H1 (cell line): ENCODE measurements around the gene CELF3. TPM values are rescaled to one million over a fixed set of nuclear protein-coding genes. Genes with fewer than 3 reads are reported as not detected.

Source experiments
- CTCF ChIA-PET: fragments of 300-600 bp; sonication (Branson Sonifier 250); formaldehyde crosslinking; loops from one replicate; lab custom pipeline; 2021; ENCODE audit not compliant: partially characterized antibody; lab: Charles Lee
- POLR2A ChIA-PET: fragments of 300-600 bp; sonication (Branson Sonifier 250); formaldehyde crosslinking; loops from one replicate; lab custom pipeline; 2021; ENCODE audit warnings: inconsistent platforms; ENCODE audit not compliant: partially characterized antibody; lab: Charles Lee
- DNase-seq, 2 experiments: peaks; one replicate each; pipeline versions ENCODE4 v3.0.0 to v3.0.0-alpha.2; 2010 to 2022; ENCODE audit warnings: low spot score in 2 of 2, low read depth in 1 of 2, mixed read lengths in 1 of 2
- FAIRE-seq: peaks from 2 replicates; lab custom pipeline; 2011; peaks lifted over from hg19 to GRCh38; lab: Jason Lieb, UNC
- H2AFZ ChIP-seq: 2 replicates; pipeline ENCODE4 v1.8.1; 2012; ENCODE audit warnings: low read length, inconsistent platforms
- H2AK5ac ChIP-seq: 2 replicates; pipeline ENCODE4 v1.6.1; 2013; ENCODE audit warnings: low read depth, low read length
- H2BK120ac ChIP-seq: replicated peaks from 2 replicates; pipeline ENCODE3; 2013; ENCODE audit warnings: low read depth, low read length, inconsistent platforms
- H2BK12ac ChIP-seq: 2 replicates; pipeline ENCODE4 v1.6.1; 2013; ENCODE audit warnings: low read depth, low read length
- H2BK15ac ChIP-seq: 2 replicates; pipeline ENCODE4 v1.6.1; 2013; ENCODE audit warnings: low read length
- H2BK20ac ChIP-seq: 2 replicates; pipeline ENCODE4 v1.6.1; 2013; ENCODE audit warnings: low read length
- H2BK5ac ChIP-seq: 2 replicates; pipeline ENCODE4 v1.6.1; 2013; ENCODE audit warnings: low read depth, low read length
- H3K14ac ChIP-seq: 2 replicates; pipeline ENCODE4 v1.6.1; 2013; ENCODE audit warnings: inconsistent platforms; ENCODE audit not compliant: insufficient read length
- H3K18ac ChIP-seq: 2 replicates; pipeline ENCODE4 v1.6.1; 2013; ENCODE audit warnings: low read length; ENCODE audit errors: extremely low read depth
- H3K23ac ChIP-seq: 2 replicates; pipeline ENCODE4 v1.6.1; 2013; ENCODE audit warnings: inconsistent platforms; ENCODE audit not compliant: insufficient read length
- H3K23me2 ChIP-seq: 2 replicates; pipeline ENCODE4 v1.6.1; 2013; ENCODE audit warnings: low read depth, low read length
- H3K27ac ChIP-seq: 2 replicates; pipeline ENCODE4 v1.6.1; 2011; ENCODE audit warnings: low read depth, low read length, inconsistent platforms
- H3K27me3 ChIP-seq, 4 experiments: replicated peaks in 1 of 4; 1 replicate in 1 of 4; 2 replicates in 3 of 4; pipeline versions ENCODE4 v1.6.1 to v1.8.1; 2011 to 2013; ENCODE audit warnings: low read length in 3 of 4, mild to moderate bottlenecking in 3 of 4, inconsistent platforms in 2 of 4, mixed read lengths in 2 of 4, moderate library complexity in 1 of 4; ENCODE audit not compliant: control insufficient read depth in 3 of 4, insufficient read depth in 3 of 4; ENCODE audit errors: extremely low read depth in 1 of 4
- H3K36me3 ChIP-seq, 4 experiments: 2 replicates each; pipeline versions ENCODE4 v1.6.1 to v1.8.1; 2011 to 2013; ENCODE audit warnings: mild to moderate bottlenecking in 4 of 4, low read length in 3 of 4, moderate library complexity in 2 of 4, control low read depth in 1 of 4, inconsistent platforms in 1 of 4; ENCODE audit not compliant: insufficient read depth in 4 of 4, control insufficient read depth in 2 of 4
- H3K4ac ChIP-seq: replicated peaks from 2 replicates; pipeline ENCODE3; 2013; ENCODE audit warnings: low read length, low read depth, mixed read lengths, inconsistent platforms; ENCODE audit not compliant: insufficient read length
- H3K4me1 ChIP-seq, 4 experiments: replicated peaks in 1 of 4; 1 replicate in 1 of 4; 2 replicates in 3 of 4; pipeline versions ENCODE4 v1.6.1 to v1.8.1; 2011 to 2013; ENCODE audit warnings: low read length in 3 of 4, inconsistent platforms in 2 of 4, mixed read lengths in 1 of 4; ENCODE audit not compliant: insufficient read depth in 4 of 4, control insufficient read depth in 3 of 4
- H3K4me2 ChIP-seq, 2 experiments: 2 replicates each; pipeline versions ENCODE4 v1.6.1 to v1.8.1; 2011 to 2013; ENCODE audit warnings: low read depth in 2 of 2, low read length in 2 of 2, control low read depth in 1 of 2, inconsistent platforms in 1 of 2, mild to moderate bottlenecking in 1 of 2; ENCODE audit not compliant: insufficient read depth in 1 of 2
- H3K4me3 ChIP-seq, 4 experiments: fragments of 200-600, 300-600 bp in 1 of 4; sonication (generic), shearing (Covaris generic), sonication (Bioruptor Twin) in 1 of 4; 2 replicates each; pipeline versions ENCODE4 v1.5.1 to v1.8.1; 2011 to 2016; ENCODE audit warnings: low read length in 4 of 4, low read depth in 3 of 4, control low read depth in 2 of 4, inconsistent platforms in 2 of 4, mild to moderate bottlenecking in 2 of 4, mixed read lengths in 1 of 4, moderate library complexity in 1 of 4; ENCODE audit not compliant: insufficient read depth in 2 of 4; ENCODE audit errors: extremely low read depth in 1 of 4
- H3K56ac ChIP-seq: replicated peaks from 2 replicates; pipeline ENCODE3; 2013; ENCODE audit warnings: low read depth, mild to moderate bottlenecking, mixed read lengths, low read length, inconsistent platforms; ENCODE audit not compliant: insufficient read length
- H3K79me1 ChIP-seq: 2 replicates; pipeline ENCODE4 v1.6.1; 2013; ENCODE audit warnings: low read depth, low read length, control low read depth
- H3K79me2 ChIP-seq, 2 experiments: 2 replicates each; pipeline versions ENCODE4 v1.6.1 to v1.8.1; 2012 to 2013; ENCODE audit warnings: low read length in 2 of 2, mild to moderate bottlenecking in 2 of 2, inconsistent platforms in 1 of 2; ENCODE audit not compliant: insufficient read depth in 2 of 2, control insufficient read depth in 1 of 2
- H3K9ac ChIP-seq, 4 experiments: replicated peaks in 1 of 4; 1 replicate in 1 of 4; 2 replicates in 3 of 4; pipeline versions ENCODE4 v1.6.1 to v1.8.1; 2011 to 2013; ENCODE audit warnings: low read depth in 3 of 4, low read length in 3 of 4, control low read depth in 2 of 4, mild to moderate bottlenecking in 2 of 4, moderate library complexity in 2 of 4, inconsistent platforms in 1 of 4; ENCODE audit errors: extremely low read depth in 1 of 4
- H3K9me3 ChIP-seq, 2 experiments: 2 replicates each; pipeline versions ENCODE4 v1.6.1 to v1.8.1; 2012 to 2013; ENCODE audit warnings: mild to moderate bottlenecking in 2 of 2, moderate library complexity in 2 of 2, control low read depth in 1 of 2, inconsistent platforms in 1 of 2, low read depth in 1 of 2, low read length in 1 of 2, mixed read lengths in 1 of 2; ENCODE audit not compliant: insufficient read depth in 2 of 2
- H4K20me1 ChIP-seq, 2 experiments: replicated peaks in 1 of 2; 2 replicates each; pipeline versions ENCODE3 to v1.8.1; 2011 to 2013; ENCODE audit warnings: inconsistent platforms in 2 of 2, low read length in 2 of 2, mild to moderate bottlenecking in 1 of 2; ENCODE audit not compliant: insufficient read depth in 2 of 2, control insufficient read depth in 1 of 2
- H4K5ac ChIP-seq: 2 replicates; pipeline ENCODE4 v1.6.1; 2013; ENCODE audit warnings: low read length, low read depth, mixed read lengths, inconsistent platforms; ENCODE audit not compliant: insufficient read length
- H4K8ac ChIP-seq: 2 replicates; pipeline ENCODE4 v1.8.0; 2013; ENCODE audit warnings: mild to moderate bottlenecking, moderate library complexity, low read length, inconsistent platforms; ENCODE audit not compliant: insufficient read depth; ENCODE audit errors: extremely low read depth
- H4K91ac ChIP-seq: replicated peaks from 2 replicates; pipeline ENCODE3; 2013; ENCODE audit warnings: low read length, mixed read lengths, inconsistent platforms; ENCODE audit not compliant: insufficient read length
- BCL11A ChIP-seq, 2 experiments: IDR thresholded peaks; one replicate each; pipeline ENCODE4 v1.6.1; 2011; ENCODE audit warnings: low read depth in 2 of 2, low read length in 2 of 2, mild to moderate bottlenecking in 2 of 2
- CBX8 ChIP-seq: fragments of 300-800, 300-1000 bp; sonication (generic); IDR thresholded peaks from 2 replicates; pipeline ENCODE4 v1.7.1; 2016; ENCODE audit warnings: low read depth, low read length, borderline replicate concordance
- CHD1 ChIP-seq: IDR thresholded peaks from 2 replicates; pipeline ENCODE4 v1.6.1; 2012; ENCODE audit warnings: low read depth, low read length, improper control_type of control experiment
- CHD2 ChIP-seq: IDR thresholded peaks from 2 replicates; pipeline ENCODE4 v1.6.1; 2012; ENCODE audit warnings: low read length, improper control_type of control experiment
- EGR1 ChIP-seq: IDR thresholded peaks from 2 replicates; pipeline ENCODE4 v1.6.1; 2011; ENCODE audit warnings: low read depth, low read length, borderline replicate concordance
- EZH2 ChIP-seq: fragments of 200-600 bp; sonication (generic); IDR thresholded peaks from 2 replicates; pipeline ENCODE4 v1.7.1; 2012; ENCODE audit warnings: low read depth, mild to moderate bottlenecking, moderate library complexity, low read length, inconsistent platforms; ENCODE audit not compliant: severe bottlenecking
- MAX ChIP-seq: IDR thresholded peaks from 2 replicates; pipeline ENCODE4 v1.6.1; 2012; ENCODE audit warnings: inconsistent platforms
- POU5F1 ChIP-seq: IDR thresholded peaks from 2 replicates; pipeline ENCODE4 v1.6.1; 2011; ENCODE audit warnings: low read depth, mild to moderate bottlenecking, low read length, moderate library complexity
- RAD21 ChIP-seq, 2 experiments: IDR thresholded peaks in 1 of 2; conservative IDR thresholded peaks in 1 of 2; 2 replicates each; pipeline ENCODE4 v1.6.1; 2011; ENCODE audit warnings: low read depth in 2 of 2, low read length in 2 of 2, improper control_type of control experiment in 1 of 2, inconsistent platforms in 1 of 2, mild to moderate bottlenecking in 1 of 2, moderate library complexity in 1 of 2
- RFX5 ChIP-seq: IDR thresholded peaks from 2 replicates; pipeline ENCODE4 v1.6.1; 2011; ENCODE audit warnings: low read depth, low read length, improper control_type of control experiment, borderline replicate concordance
- SIN3A ChIP-seq, 2 experiments: IDR thresholded peaks in 1 of 2; conservative IDR thresholded peaks in 1 of 2; 2 replicates each; pipeline ENCODE4 v1.6.1; 2011 to 2012; ENCODE audit warnings: low read length in 2 of 2, improper control_type of control experiment in 1 of 2, low read depth in 1 of 2, mild to moderate bottlenecking in 1 of 2
- SIX5 ChIP-seq: IDR thresholded peaks from 2 replicates; pipeline ENCODE4 v1.6.1; 2011; ENCODE audit warnings: mild to moderate bottlenecking, low read depth, low read length
- SP2 ChIP-seq: IDR thresholded peaks from 2 replicates; pipeline ENCODE4 v1.6.1; 2012; ENCODE audit warnings: mild to moderate bottlenecking, low read length, inconsistent platforms
- TCF12 ChIP-seq: IDR thresholded peaks from 2 replicates; pipeline ENCODE4 v1.6.1; 2011; ENCODE audit warnings: low read depth, mild to moderate bottlenecking, low read length
- ZNF274 ChIP-seq: IDR thresholded peaks from 2 replicates; pipeline ENCODE4 v1.7.0; 2012; ENCODE audit warnings: low read length, borderline replicate concordance; ENCODE audit errors: extremely low read depth
- polyA plus RNA-seq, 7 experiments: library from polyadenylated mRNA; depleted of rRNA in 3 of 7; stranded (reverse) in 5 of 7; unstranded in 2 of 7; fragments of >200 nt in 5 of 7; fragments of 200-250 nt in 2 of 7; gene quantifications; 1 replicate in 5 of 7; 2 replicates in 1 of 7; 4 replicates in 1 of 7; pipeline versions ENCODE4 v1.2.1 to v1.2.3, GENCODE V29; 2011 to 2013; ENCODE audit warnings: missing spikeins in 2 of 7, mixed read lengths in 2 of 7
- total RNA-seq: library from RNA; stranded (reverse); fragmentation: NEBNext Ultra II Directional; extraction: Animal tissue kit (Norgen Biotek cat#: 25700); gene quantifications from 2 replicates; pipeline ENCODE4 v1.2.1, GENCODE V29; 2021

CELF3 gene
- total and polyA plus RNA-seq, 2 of the 8 experiments (the other 6 are each of a cell fraction or from before 2014, with no cell fraction given): 0.34 to 1.2 TPM

GRCh38 chr1:151759241-151759640 is 42.6 kb upstream of the CELF3 start:
- Histone ChIP-seq H3K14ac (no peak overlapping the region), H4K5ac (no peak overlapping the region), H2BK15ac (no peak overlapping the region), H3K4ac (no peak overlapping the region), H3K4me3 (no peak overlapping the region), H3K18ac (no peak overlapping the region), H2BK12ac (no peak overlapping the region), H3K4me2 (no peak overlapping the region), H3K23me2 (peaks cover 4% of the 10 kb centered on the region; the same call in 1 of the 2 replicates), H4K20me1 (no peaks in the 10 kb centered on the region), H2BK20ac (no peak overlapping the region), H3K36me3 (peaks cover 9 to 33% (median 25%) of the 10 kb centered on the region in 4 experiments), H3K4me1 (0 out of 7 replicates have a peak, but pooled peaks cover 0 to 1% (median 0%) of the 10 kb centered on the region in 4 experiments), H3K27ac (no peak overlapping the region), H3K56ac (no peak overlapping the region), H2BK120ac (no peak overlapping the region), H3K79me1 (no peaks in the 10 kb centered on the region), H2AFZ (no peak overlapping the region), H3K9ac (no peak overlapping the region), H2AK5ac (no peak overlapping the region), H4K8ac (no peak overlapping the region), H3K23ac (no peak overlapping the region), H4K91ac (no peak overlapping the region), H3K79me2 (peaks cover 0 to 3% of the 10 kb centered on the region in 2 experiments; a peak in 1 of 4 replicates), H3K27me3 (no peaks in the 10 kb centered on the region), H2BK5ac (no peak overlapping the region), H3K9me3 (no peaks in the 10 kb centered on the region)
- ChIA-PET POLR2A (interaction anchor here (0.6 to 1.8 kb wide), 3 partner anchors 13 to 123 kb away, joined by 3 to 5 read pairs (median 3); no protein-coding TSS in a partner anchor), CTCF (interaction anchor here (0.9 to 1.4 kb wide), 4 partner anchors 17 to 77 kb away, joined by 3 to 5 read pairs (median 3); no protein-coding TSS in a partner anchor)
- FAIRE-seq (no peak), DNase-seq (no peak)
- TF ChIP-seq ZNF274: no peak
- TF ChIP-seq SIX5: no peak
- TF ChIP-seq CBX8: no peak
- no peak for TF ChIP-seq POU5F1
- no peak for TF ChIP-seq BCL11A (IDR thresholded peaks at IDR 0.05; ENCODE audit: low read depth in 2 of 2, low read length in 2 of 2)
- no peak for TF ChIP-seq SP2
- TF ChIP-seq SIN3A (conservative IDR thresholded peaks at IDR 0.05 in 1 of 2, IDR thresholded peaks at IDR 0.05 in 1 of 2; ENCODE audit: low read depth in 1 of 2, low read length in 2 of 2): no peak
- TF ChIP-seq TCF12: no peak
- no peak for TF ChIP-seq EZH2
- TF ChIP-seq CHD1: no peak
- no peak for TF ChIP-seq EGR1
- no peak for TF ChIP-seq RAD21 (IDR thresholded peaks at IDR 0.05 in 1 of 2, conservative IDR thresholded peaks at IDR 0.05 in 1 of 2; ENCODE audit: low read depth in 2 of 2, low read length in 2 of 2)
- TF ChIP-seq MAX: no peak
- TF ChIP-seq CHD2: no peak
- TF ChIP-seq RFX5: no peak
